ENCODE data around the gene NWD2. TPM values are rescaled to one million over a fixed set of nuclear protein-coding genes. Genes with fewer than 3 reads are reported as not detected.

NWD2 gene
- polyA plus RNA-seq, 3 donors = not detected

GRCh38 chr4:37223732-37224131 lies 20.8 kb upstream of the NWD2 start:
- no peak for DNase-seq
- Histone ChIP-seq H3K27me3 (ENCODE audit: control insufficient read depth in 2 of 2, insufficient read depth in 2 of 2, low read length in 2 of 2) (no peaks in the 10 kb centered on the region), H3K9me3 (replicated peaks in 1 of 2; ENCODE audit: control insufficient read depth in 1 of 2, insufficient read depth in 1 of 2, low read length in 2 of 2) (no peaks in the 10 kb centered on the region), H3K4me1 (ENCODE audit: control insufficient read depth in 1 of 2, insufficient read depth in 2 of 2, low read length in 2 of 2) (no peaks in the 10 kb centered on the region), H2AFZ (ENCODE audit: insufficient read depth, low read depth, low read length, poor library complexity, severe bottlenecking) (no peak overlapping the region), H3K27ac (ENCODE audit: low read depth in 1 of 2, low read length in 2 of 2) (no peak overlapping the region), H3K79me2 (ENCODE audit: insufficient read depth, low read length) (no peaks in the 10 kb centered on the region), H4K20me1 (ENCODE audit: insufficient read depth, low read length) (no peaks in the 10 kb centered on the region), H3K4me2 (replicated peaks; ENCODE audit: extremely low read depth, low read length, poor library complexity, severe bottlenecking) (no peak overlapping the region), H3K36me3 (replicated peaks in 1 of 2; ENCODE audit: control insufficient read depth in 1 of 2, insufficient read depth in 2 of 2, low read length in 2 of 2) (no peaks in the 10 kb centered on the region), H3K4me3 (replicated peaks in 1 of 3; ENCODE audit: low read depth in 2 of 3, low read length in 3 of 3) (no peak overlapping the region), H3K9ac (ENCODE audit: insufficient read depth, low read length, poor library complexity, severe bottlenecking) (no peak overlapping the region)
- peaks cover 0 to 7% (median 1%) of the 10 kb centered on the region in 7 donors for H3K9me3 Mint-ChIP-seq
- intact Hi-C loops (cut with micrococcal nuclease) = no loop called here
- peaks cover 0 to 5% (median 0%) of the 10 kb centered on the region in 3 donors for H3K27me3 Mint-ChIP-seq (ENCODE audit: low read depth in 3 of 3)
- H3K27ac Mint-ChIP-seq = no peak overlapping the region
- WGBS (ENCODE audit: insufficient coverage) = no CpG with 5 or more reads among the region's 1 CpG
- no peaks in the 10 kb centered on the region for H3K36me3 Mint-ChIP-seq
- no peak overlapping the region for H3K4me3 Mint-ChIP-seq
- TF ChIP-seq, protein P1, sequence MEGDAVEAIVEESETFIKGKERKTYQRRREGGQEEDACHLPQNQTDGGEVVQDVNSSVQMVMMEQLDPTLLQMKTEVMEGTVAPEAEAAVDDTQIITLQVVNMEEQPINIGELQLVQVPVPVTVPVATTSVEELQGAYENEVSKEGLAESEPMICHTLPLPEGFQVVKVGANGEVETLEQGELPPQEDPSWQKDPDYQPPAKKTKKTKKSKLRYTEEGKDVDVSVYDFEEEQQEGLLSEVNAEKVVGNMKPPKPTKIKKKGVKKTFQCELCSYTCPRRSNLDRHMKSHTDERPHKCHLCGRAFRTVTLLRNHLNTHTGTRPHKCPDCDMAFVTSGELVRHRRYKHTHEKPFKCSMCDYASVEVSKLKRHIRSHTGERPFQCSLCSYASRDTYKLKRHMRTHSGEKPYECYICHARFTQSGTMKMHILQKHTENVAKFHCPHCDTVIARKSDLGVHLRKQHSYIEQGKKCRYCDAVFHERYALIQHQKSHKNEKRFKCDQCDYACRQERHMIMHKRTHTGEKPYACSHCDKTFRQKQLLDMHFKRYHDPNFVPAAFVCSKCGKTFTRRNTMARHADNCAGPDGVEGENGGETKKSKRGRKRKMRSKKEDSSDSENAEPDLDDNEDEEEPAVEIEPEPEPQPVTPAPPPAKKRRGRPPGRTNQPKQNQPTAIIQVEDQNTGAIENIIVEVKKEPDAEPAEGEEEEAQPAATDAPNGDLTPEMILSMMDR (IDR thresholded peaks at IDR 0.05) = no peak
- peaks cover 2% of the 10 kb centered on the region for H3K4me1 Mint-ChIP-seq

GRCh38 chr4:37224854-37225253 lies 19.7 kb upstream of the NWD2 start:
- Histone ChIP-seq H3K9me3 (replicated peaks in 1 of 2; ENCODE audit: control insufficient read depth in 1 of 2, insufficient read depth in 1 of 2, low read length in 2 of 2) (no peaks in the 10 kb centered on the region), H3K9ac (ENCODE audit: insufficient read depth, low read length, poor library complexity, severe bottlenecking) (no peak overlapping the region), H3K27me3 (ENCODE audit: control insufficient read depth in 2 of 2, insufficient read depth in 2 of 2, low read length in 2 of 2) (no peaks in the 10 kb centered on the region), H4K20me1 (ENCODE audit: insufficient read depth, low read length) (no peaks in the 10 kb centered on the region), H2AFZ (ENCODE audit: insufficient read depth, low read depth, low read length, poor library complexity, severe bottlenecking) (no peak overlapping the region), H3K27ac (ENCODE audit: low read depth in 1 of 2, low read length in 2 of 2) (no peak overlapping the region), H3K4me1 (ENCODE audit: control insufficient read depth in 1 of 2, insufficient read depth in 2 of 2, low read length in 2 of 2) (no peaks in the 10 kb centered on the region), H3K79me2 (ENCODE audit: insufficient read depth, low read length) (no peaks in the 10 kb centered on the region), H3K36me3 (replicated peaks in 1 of 2; ENCODE audit: control insufficient read depth in 1 of 2, insufficient read depth in 2 of 2, low read length in 2 of 2) (no peaks in the 10 kb centered on the region), H3K4me3 (replicated peaks in 1 of 3; ENCODE audit: low read depth in 2 of 3, low read length in 3 of 3) (no peak overlapping the region), H3K4me2 (replicated peaks; ENCODE audit: extremely low read depth, low read length, poor library complexity, severe bottlenecking) (no peak overlapping the region)
- no peak overlapping the region for H3K4me3 Mint-ChIP-seq
- WGBS (ENCODE audit: insufficient coverage) = 92% methylated on average over 3 of the region's 4 CpGs
- no peak for DNase-seq
- H3K27ac Mint-ChIP-seq = no peak overlapping the region
- H3K36me3 Mint-ChIP-seq = no peaks in the 10 kb centered on the region
- H3K4me1 Mint-ChIP-seq = peaks cover 2% of the 10 kb centered on the region
- intact Hi-C loops (cut with micrococcal nuclease) = no loop called here
- H3K9me3 Mint-ChIP-seq = peaks cover 0 to 10% (median 1%) of the 10 kb centered on the region in 7 donors
- H3K27me3 Mint-ChIP-seq (ENCODE audit: low read depth in 3 of 3) = peaks cover 0 to 3% (median 0%) of the 10 kb centered on the region in 3 donors
- TF ChIP-seq, protein P1 (IDR thresholded peaks at IDR 0.05) = no peak
